GM23248 (cell line): ENCODE data around the gene FGF22. TPM values are rescaled to one million over a fixed set of nuclear protein-coding genes. Genes with fewer than 3 reads are reported as not detected.

Experiments
- DNase-seq: peaks from one replicate; pipeline ENCODE4 v3.0.0-alpha.2; 2015
- H2AFZ ChIP-seq: fragments of 200-600 bp; sonication (generic); 2 replicates; pipeline ENCODE4 v1.6.1; 2016; ENCODE audit warnings: antibody characterized with exemption
- H3F3A ChIP-seq: fragments of 200-600 bp; sonication (generic); 2 replicates; pipeline ENCODE4 v1.6.1; 2016; ENCODE audit warnings: mild to moderate bottlenecking, antibody characterized with exemption, mixed run types; ENCODE audit not compliant: insufficient read depth
- H3K27ac ChIP-seq: fragments of 200-600 bp; sonication (generic); 2 replicates; pipeline ENCODE4 v1.5.1; 2016; ENCODE audit warnings: mild to moderate bottlenecking
- H3K27me3 ChIP-seq: fragments of 200-600 bp; sonication (generic); replicated peaks from 2 replicates; pipeline ENCODE4 v1.6.1; 2016; ENCODE audit warnings: mild to moderate bottlenecking; ENCODE audit not compliant: insufficient read depth
- H3K36me3 ChIP-seq: fragments of 200-600 bp; sonication (generic); 2 replicates; pipeline ENCODE4 v1.6.1; 2016; ENCODE audit warnings: low read depth, mild to moderate bottlenecking
- H3K4me1 ChIP-seq: fragments of 200-600 bp; sonication (generic); 2 replicates; pipeline ENCODE4 v1.6.1; 2016; ENCODE audit warnings: mild to moderate bottlenecking; ENCODE audit not compliant: insufficient read depth
- H3K4me2 ChIP-seq: fragments of 200-600 bp; sonication (generic); one replicate; pipeline ENCODE4 v1.6.1; 2016; ENCODE audit warnings: mild to moderate bottlenecking; ENCODE audit not compliant: unreplicated experiment
- H3K4me3 ChIP-seq: fragments of 200-600 bp; sonication (generic); 2 replicates; pipeline ENCODE4 v1.5.1; 2016; ENCODE audit warnings: mild to moderate bottlenecking
- H3K79me2 ChIP-seq: fragments of 200-600 bp; sonication (generic); 2 replicates; pipeline ENCODE4 v1.6.1; 2016; ENCODE audit warnings: mild to moderate bottlenecking; ENCODE audit not compliant: insufficient read depth
- H3K9ac ChIP-seq: fragments of 200-600 bp; sonication (generic); 2 replicates; pipeline ENCODE4 v1.6.1; 2016; ENCODE audit warnings: mild to moderate bottlenecking
- H3K9me2 ChIP-seq: fragments of 200-600 bp; sonication (generic); 2 replicates; pipeline ENCODE4 v1.6.1; 2016; ENCODE audit warnings: mixed run types, mild to moderate bottlenecking, moderate library complexity; ENCODE audit not compliant: insufficient read depth
- H3K9me3 ChIP-seq: fragments of 200-600 bp; sonication (generic); one replicate; pipeline ENCODE4 v1.6.1; 2017; ENCODE audit warnings: low read depth
- H4K20me1 ChIP-seq: fragments of 200-600 bp; sonication (generic); 2 replicates; pipeline ENCODE4 v1.6.0; 2016; ENCODE audit not compliant: insufficient read depth
- EZH2 ChIP-seq: fragments of 200-600 bp; sonication (generic); IDR thresholded peaks from 2 replicates; pipeline ENCODE4 v1.6.1; 2018; ENCODE audit warnings: antibody characterized with exemption, mild to moderate bottlenecking; ENCODE audit not compliant: insufficient read depth, poor library complexity, severe bottlenecking
- EZH2phosphoT487 ChIP-seq: fragments of 200-600 bp; sonication (generic); IDR thresholded peaks from 2 replicates; pipeline ENCODE4 v1.6.1; 2018; ENCODE audit warnings: antibody characterized with exemption, moderate library complexity, mild to moderate bottlenecking, low read depth; ENCODE audit not compliant: insufficient read depth
- WGBS, 2 experiments: methylation state at CpG; one replicate each; pipeline ENCODE4 v1.1.6; 2015 to 2017; ENCODE audit warnings: low lambda C conversion rate in 2 of 2, low coverage in 1 of 2; ENCODE audit errors: missing lambda C conversion rate in 2 of 2; 5-methylcytosine and 5-hydroxymethylcytosine counted together
- in situ Hi-C: fragments of 300-500 bp; cut with MboI; formaldehyde crosslinking; loops from 2 replicates; pipeline ENCODE4 v1.15.0; 2020
- polyA plus RNA-seq: library from polyadenylated mRNA; unstranded; fragments of >200 nt; fragmentation: Nextera tagmentation; extraction: Ambion mirVana; gene quantifications from 2 replicates; pipeline ENCODE4 v1.2.1, GENCODE V29; 2016
- total RNA-seq: library from RNA; depleted of rRNA; stranded (reverse); fragments of >200 nt; shearing (Covaris generic); gene quantifications from 2 replicates; pipeline ENCODE4 v1.2.3, GENCODE V29; 2014

The FGF22 gene
- total and polyA plus RNA-seq, 2 experiments from 2014 or later: 1.2 TPM; not detected in 1

DNA sequence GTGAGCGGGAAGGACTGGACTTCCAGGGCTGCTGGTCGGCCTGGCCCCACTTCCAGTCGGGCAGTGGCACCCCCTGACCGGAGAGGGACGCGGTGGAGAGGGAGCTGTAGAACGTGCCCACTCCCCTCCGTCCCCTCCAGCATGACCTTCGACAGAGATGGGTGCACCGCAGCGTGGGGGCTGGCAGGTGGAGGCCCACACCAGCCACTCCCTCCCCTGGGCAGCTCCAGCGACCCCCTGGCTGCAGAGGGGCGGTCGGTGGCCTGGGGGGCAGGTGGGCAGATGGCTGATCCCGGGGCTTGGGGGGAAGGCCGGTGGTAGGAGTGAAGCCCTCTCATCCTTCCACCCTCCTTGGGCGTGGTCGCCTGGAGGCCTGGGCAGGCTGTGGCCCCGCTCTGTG is 47.6 kb upstream of the FGF22 start:
- DNase-seq: no peak
- no peak overlapping the region for H3K4me2 ChIP-seq
- H3K9me2 ChIP-seq: no peaks in the 10 kb centered on the region
- H4K20me1 ChIP-seq: no peaks in the 10 kb centered on the region
- no peaks in the 10 kb centered on the region for H3K9me3 ChIP-seq
- WGBS, 2 experiments: 76% methylated on average over 16 to 19 of the region's 19 CpGs
- no peaks in the 10 kb centered on the region for H3K36me3 ChIP-seq
- H2AFZ ChIP-seq: no peak overlapping the region
- in situ Hi-C loops: no loop called here
- no peak overlapping the region for H3K9ac ChIP-seq
- no peak for TF ChIP-seq EZH2phosphoT487
- TF ChIP-seq EZH2: no peak
- no peaks in the 10 kb centered on the region; the same call in 1 of the 2 replicates for H3K27me3 ChIP-seq
- H3K79me2 ChIP-seq: no peaks in the 10 kb centered on the region
- no peak overlapping the region for H3K27ac ChIP-seq
- H3K4me1 ChIP-seq: peaks cover 4% of the 10 kb centered on the region
- no peak overlapping the region for H3K4me3 ChIP-seq
- H3F3A ChIP-seq: no peaks in the 10 kb centered on the region

DNA sequence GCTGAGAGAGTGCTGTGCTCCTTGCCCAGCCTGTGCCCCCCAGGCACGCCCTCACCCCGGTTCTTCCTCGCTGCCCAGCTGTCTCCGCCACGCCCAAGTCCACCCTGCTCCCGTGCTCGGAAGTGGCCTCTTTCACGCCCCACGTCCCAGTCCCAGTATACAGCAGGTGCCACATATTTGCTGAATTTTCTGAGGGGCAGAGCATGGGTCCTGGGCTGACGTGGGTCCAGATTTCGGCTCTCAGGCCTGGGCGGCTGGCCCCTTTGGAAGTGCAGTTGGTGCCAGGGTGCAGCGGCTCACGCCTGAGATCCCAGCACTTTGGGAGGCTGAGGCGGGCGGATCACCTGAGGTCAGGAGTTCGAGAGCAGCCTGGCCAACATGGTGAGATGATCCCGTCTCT is 46.6 kb upstream of the FGF22 start:
- no peak for DNase-seq
- Histone ChIP-seq H3K4me2 (no peak overlapping the region), H3K36me3 (no peaks in the 10 kb centered on the region), H3K9me2 (no peaks in the 10 kb centered on the region), H3K79me2 (no peaks in the 10 kb centered on the region), H3K27ac (no peak overlapping the region), H3K9ac (no peak overlapping the region), H2AFZ (no peak overlapping the region), H3K9me3 (no peaks in the 10 kb centered on the region), H3K27me3 (no peaks in the 10 kb centered on the region; the same call in 1 of the 2 replicates), H3K4me3 (no peak overlapping the region), H3F3A (no peaks in the 10 kb centered on the region), H4K20me1 (no peaks in the 10 kb centered on the region), H3K4me1 (no peaks in the 10 kb centered on the region)
- in situ Hi-C loops: no loop called here
- TF ChIP-seq EZH2 (no peak), EZH2phosphoT487 (no peak)
- WGBS, 2 experiments: 78 to 79% methylated on average over 17 to 18 of the region's 18 CpGs

DNA sequence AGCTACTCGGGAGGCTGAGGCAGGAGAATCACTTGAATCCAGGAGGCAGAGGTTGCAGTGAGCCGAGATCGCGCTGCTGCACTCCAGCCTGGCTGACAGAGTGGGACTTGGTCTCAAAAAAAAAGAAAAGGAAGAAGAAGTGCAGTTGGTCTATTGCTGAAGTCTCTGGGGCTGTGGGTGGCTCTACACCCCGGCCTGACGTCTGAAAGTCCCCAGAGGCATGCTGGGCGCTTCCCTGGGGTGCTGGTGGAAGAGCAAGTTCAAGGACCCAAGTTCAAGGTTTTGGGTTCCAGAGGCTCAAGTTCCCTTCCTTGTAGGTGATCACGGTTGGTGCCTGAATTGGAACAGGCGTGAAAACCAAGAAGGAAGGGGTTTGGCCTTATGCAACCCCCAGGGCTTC is 46.2 kb upstream of the FGF22 start:
- no peaks in the 10 kb centered on the region for H3K36me3 ChIP-seq
- H3K27ac ChIP-seq: no peak overlapping the region
- H2AFZ ChIP-seq: no peak overlapping the region
- no peaks in the 10 kb centered on the region; the same call in 1 of the 2 replicates for H3K27me3 ChIP-seq
- H3K4me1 ChIP-seq: no peaks in the 10 kb centered on the region
- no peak for DNase-seq
- no peak overlapping the region for H3K4me2 ChIP-seq
- H3K4me3 ChIP-seq: no peak overlapping the region
- no peaks in the 10 kb centered on the region for H3K9me2 ChIP-seq
- no peaks in the 10 kb centered on the region for H3F3A ChIP-seq
- TF ChIP-seq EZH2phosphoT487: no peak
- no peak for TF ChIP-seq EZH2
- in situ Hi-C loops: no loop called here
- WGBS, 2 experiments: 37 to 39% methylated on average over 9 of the region's 9 CpGs
- H3K9me3 ChIP-seq: no peaks in the 10 kb centered on the region
- no peak overlapping the region for H3K9ac ChIP-seq
- no peaks in the 10 kb centered on the region for H3K79me2 ChIP-seq
- H4K20me1 ChIP-seq: no peaks in the 10 kb centered on the region

DNA sequence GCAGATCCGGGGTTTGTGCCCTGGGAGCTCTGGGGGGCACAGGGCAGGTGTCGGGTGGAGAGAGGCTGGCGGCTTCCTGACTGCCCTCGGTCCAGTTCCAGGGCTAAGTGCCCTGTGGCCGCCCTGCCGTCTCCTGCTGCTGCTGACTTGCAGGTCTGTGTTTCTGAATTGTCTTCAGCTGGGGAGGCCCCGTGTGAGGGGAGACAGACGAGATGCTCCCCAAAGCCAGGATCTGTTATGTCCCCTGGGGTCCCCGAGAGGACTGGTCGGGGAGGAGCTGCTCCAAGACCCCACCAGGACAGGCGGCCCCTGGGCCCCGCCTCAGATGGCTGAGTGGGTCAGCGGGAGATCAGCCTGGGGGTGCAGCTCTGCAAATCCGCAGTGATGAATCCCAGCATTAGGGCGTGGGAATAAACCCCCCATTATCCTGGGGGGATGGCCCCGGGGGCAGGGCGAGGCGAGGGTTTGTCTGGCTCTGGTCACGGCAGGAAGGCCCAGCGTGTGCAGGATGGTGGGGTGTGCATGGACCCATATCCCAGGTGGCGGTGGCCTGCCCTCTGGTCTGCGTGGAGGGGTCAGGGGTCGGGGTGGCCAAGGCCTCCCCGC is 45.3 kb upstream of the FGF22 start:
- Histone ChIP-seq H2AFZ (no peak overlapping the region), H3K4me1 (no peaks in the 10 kb centered on the region), H3K9ac (no peak overlapping the region), H3F3A (no peaks in the 10 kb centered on the region), H3K27me3 (no peaks in the 10 kb centered on the region; the same call in 1 of the 2 replicates), H3K9me2 (no peaks in the 10 kb centered on the region), H4K20me1 (no peaks in the 10 kb centered on the region), H3K27ac (no peak overlapping the region), H3K9me3 (no peaks in the 10 kb centered on the region), H3K36me3 (no peaks in the 10 kb centered on the region), H3K79me2 (no peaks in the 10 kb centered on the region), H3K4me2 (no peak overlapping the region), H3K4me3 (no peak overlapping the region)
- in situ Hi-C loops: no loop called here
- TF ChIP-seq EZH2phosphoT487 (no peak), EZH2 (no peak)
- DNase-seq: no peak
- WGBS, 2 experiments: 68 to 71% methylated on average over 20 to 24 of the region's 24 CpGs
